ENCODE results near the gene ARID4B. TPM values are rescaled to one million over a fixed set of nuclear protein-coding genes. Genes with fewer than 3 reads are reported as not detected.
"Not testable (repeated sequence)": the region's sequence is repeated elsewhere in the genome, so short reads cannot be mapped to it uniquely, and the experiment has no call there.

ARID4B gene
- total RNA-seq, 1 donor, result 254 TPM

GRCh38 chr1:235211517-235211916 lies 116.5 kb downstream of the ARID4B start:
- Histone ChIP-seq H3K27me3 (ENCODE audit: insufficient read depth, low read length) (no peaks in the 10 kb centered on the region), H3K9me3 (ENCODE audit: low read depth, low read length) (no peaks in the 10 kb centered on the region), H3K4me3 (ENCODE audit: low read length) (no peak overlapping the region), H3K4me1 (ENCODE audit: insufficient read depth, low read length) (no peaks in the 10 kb centered on the region)

- Histone ChIP-seq H3K4me3 (ENCODE audit: low read length) (no peak overlapping the region), H3K9me3 (ENCODE audit: low read depth, low read length) (no peaks in the 10 kb centered on the region), H3K4me1 (ENCODE audit: insufficient read depth, low read length) (no peaks in the 10 kb centered on the region), H3K27me3 (ENCODE audit: insufficient read depth, low read length) (no peaks in the 10 kb centered on the region)
Observed at GRCh38 chr1:235207209-235207565, 120.8 kb downstream of the ARID4B start.

- no peak overlapping the region for H3K4me3 ChIP-seq (ENCODE audit: low read length)
- H3K27me3 ChIP-seq (ENCODE audit: insufficient read depth, low read length), result no peaks in the 10 kb centered on the region
- no peaks in the 10 kb centered on the region for H3K9me3 ChIP-seq (ENCODE audit: low read depth, low read length)
- H3K4me1 ChIP-seq (ENCODE audit: insufficient read depth, low read length), result no peaks in the 10 kb centered on the region
Observed at GRCh38 chr1:235206533-235207208, 121.3 kb downstream of the ARID4B start.

DNA sequence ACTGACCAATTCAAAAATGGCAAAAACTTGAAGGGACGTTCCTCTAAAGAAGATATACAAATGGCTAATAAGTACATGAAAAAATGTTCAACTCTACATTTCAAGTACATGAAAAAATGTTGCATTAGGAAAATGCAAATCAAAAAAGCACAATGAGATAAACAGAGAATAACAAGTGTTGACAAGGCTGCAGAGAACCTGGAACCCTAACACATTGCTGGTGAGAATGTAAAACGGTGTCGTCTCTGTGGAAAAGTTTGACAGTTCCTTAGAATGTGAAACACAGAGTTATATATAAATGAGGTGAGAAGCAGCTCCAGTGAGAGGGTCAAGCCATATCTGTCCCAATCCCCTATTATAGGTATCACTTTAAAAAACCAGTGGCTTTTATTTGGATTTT lies 122.3 kb downstream of the ARID4B start:
- Histone ChIP-seq H3K27me3 (ENCODE audit: insufficient read depth, low read length) (no peaks in the 10 kb centered on the region), H3K4me3 (ENCODE audit: low read length) (no peak overlapping the region), H3K9me3 (ENCODE audit: low read depth, low read length) (no peaks in the 10 kb centered on the region), H3K4me1 (ENCODE audit: insufficient read depth, low read length) (no peaks in the 10 kb centered on the region)

- Histone ChIP-seq H3K9me3 (ENCODE audit: low read depth, low read length) (no peaks in the 10 kb centered on the region), H3K4me1 (ENCODE audit: insufficient read depth, low read length) (no peaks in the 10 kb centered on the region), H3K27me3 (ENCODE audit: insufficient read depth, low read length) (no peaks in the 10 kb centered on the region), H3K4me3 (ENCODE audit: low read length) (no peak overlapping the region)
Observed at GRCh38 chr1:235203428-235203827, 124.6 kb downstream of the ARID4B start.

GRCh38 chr1:235202447-235202846 lies 125.5 kb downstream of the ARID4B start:
- not testable (repeated sequence) for H3K9me3 ChIP-seq (ENCODE audit: low read depth, low read length); H3K4me1 ChIP-seq (ENCODE audit: insufficient read depth, low read length); H3K4me3 ChIP-seq (ENCODE audit: low read length); H3K27me3 ChIP-seq (ENCODE audit: insufficient read depth, low read length)

GRCh38 chr1:235199441-235199840 lies 128.5 kb downstream of the ARID4B start:
- H3K9me3 ChIP-seq (ENCODE audit: low read depth, low read length), result no peaks in the 10 kb centered on the region
- no peaks in the 10 kb centered on the region for H3K27me3 ChIP-seq (ENCODE audit: insufficient read depth, low read length)
- H3K4me3 ChIP-seq (ENCODE audit: low read length), result no peak overlapping the region
- H3K4me1 ChIP-seq (ENCODE audit: insufficient read depth, low read length), result no peaks in the 10 kb centered on the region

GRCh38 chr1:235190431-235190830 lies 137.5 kb downstream of the ARID4B start:
- Histone ChIP-seq H3K4me3 (ENCODE audit: low read length) (no peak overlapping the region), H3K4me1 (ENCODE audit: insufficient read depth, low read length) (no peaks in the 10 kb centered on the region), H3K27me3 (ENCODE audit: insufficient read depth, low read length) (no peaks in the 10 kb centered on the region), H3K9me3 (ENCODE audit: low read depth, low read length) (no peaks in the 10 kb centered on the region)

- Histone ChIP-seq H3K4me3 (ENCODE audit: low read length) (no peak overlapping the region), H3K4me1 (ENCODE audit: insufficient read depth, low read length) (no peaks in the 10 kb centered on the region), H3K9me3 (ENCODE audit: low read depth, low read length) (no peaks in the 10 kb centered on the region), H3K27me3 (ENCODE audit: insufficient read depth, low read length) (no peaks in the 10 kb centered on the region)
Observed at GRCh38 chr1:235187316-235187715, 140.7 kb downstream of the ARID4B start.

- Histone ChIP-seq H3K4me3 (ENCODE audit: low read length) (no peak overlapping the region), H3K9me3 (ENCODE audit: low read depth, low read length) (no peaks in the 10 kb centered on the region), H3K4me1 (ENCODE audit: insufficient read depth, low read length) (no peaks in the 10 kb centered on the region), H3K27me3 (ENCODE audit: insufficient read depth, low read length) (no peaks in the 10 kb centered on the region)
Observed at GRCh38 chr1:235181561-235182245, 146.3 kb downstream of the ARID4B start.

- Histone ChIP-seq H3K9me3 (ENCODE audit: low read depth, low read length) (no peaks in the 10 kb centered on the region), H3K4me3 (ENCODE audit: low read length) (no peak overlapping the region), H3K4me1 (ENCODE audit: insufficient read depth, low read length) (no peaks in the 10 kb centered on the region), H3K27me3 (ENCODE audit: insufficient read depth, low read length) (no peaks in the 10 kb centered on the region)
Observed at GRCh38 chr1:235180916-235181460, 147.0 kb downstream of the ARID4B start.

GRCh38 chr1:235176486-235176885 lies 151.5 kb downstream of the ARID4B start:
- no peaks in the 10 kb centered on the region for H3K4me1 ChIP-seq (ENCODE audit: insufficient read depth, low read length)
- no peaks in the 10 kb centered on the region for H3K27me3 ChIP-seq (ENCODE audit: insufficient read depth, low read length)
- no peaks in the 10 kb centered on the region for H3K9me3 ChIP-seq (ENCODE audit: low read depth, low read length)
- H3K4me3 ChIP-seq (ENCODE audit: low read length), result no peak overlapping the region

- Histone ChIP-seq H3K4me1 (ENCODE audit: insufficient read depth, low read length) (no peaks in the 10 kb centered on the region), H3K9me3 (ENCODE audit: low read depth, low read length) (no peaks in the 10 kb centered on the region), H3K27me3 (ENCODE audit: insufficient read depth, low read length) (no peaks in the 10 kb centered on the region), H3K4me3 (ENCODE audit: low read length) (no peak overlapping the region)
Observed at GRCh38 chr1:235169986-235170385, 158.0 kb downstream of the ARID4B start.

GRCh38 chr1:235168375-235168774 lies 159.6 kb downstream of the ARID4B start:
- Histone ChIP-seq H3K9me3 (ENCODE audit: low read depth, low read length) (no peaks in the 10 kb centered on the region), H3K4me3 (ENCODE audit: low read length) (no peak overlapping the region), H3K4me1 (ENCODE audit: insufficient read depth, low read length) (no peaks in the 10 kb centered on the region), H3K27me3 (ENCODE audit: insufficient read depth, low read length) (no peaks in the 10 kb centered on the region)

DNA sequence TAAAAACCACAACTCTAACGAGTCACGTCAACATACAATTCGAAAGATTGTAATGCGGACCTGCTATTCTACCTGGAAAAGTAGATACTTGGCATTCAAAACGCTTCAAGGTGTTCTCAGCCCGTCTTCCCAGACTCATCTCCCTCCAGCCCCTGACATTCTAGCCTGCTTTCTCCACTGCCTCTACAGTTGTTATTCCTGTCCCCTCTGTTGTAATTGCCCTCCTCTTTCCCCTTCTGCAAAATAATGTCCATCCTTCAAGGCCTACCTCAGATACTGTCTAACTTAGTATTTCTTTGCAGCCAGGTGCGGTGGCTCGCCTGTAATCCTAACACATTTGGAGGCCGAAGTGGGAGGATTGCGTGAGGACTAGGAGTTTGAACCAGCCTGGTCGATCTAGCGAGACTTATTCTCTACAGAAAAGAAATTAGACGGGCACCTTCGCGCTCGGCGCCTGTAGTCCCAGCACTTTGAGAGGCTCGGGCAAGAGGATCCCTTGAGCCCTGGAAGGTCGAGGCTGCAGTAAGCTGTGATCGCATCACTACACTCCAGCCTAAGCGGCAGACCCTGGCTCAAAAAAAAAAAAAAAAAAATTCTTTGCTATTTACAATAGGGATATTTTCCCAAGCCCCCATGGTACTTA lies 166.2 kb downstream of the ARID4B start:
- peak overlapping the region; percentile 85 for H3K4me3 ChIP-seq (ENCODE audit: low read length)
- H3K27me3 ChIP-seq (ENCODE audit: insufficient read depth, low read length), result no peaks in the 10 kb centered on the region
- H3K4me1 ChIP-seq (ENCODE audit: insufficient read depth, low read length), result peaks cover 26% of the 10 kb centered on the region
- no peaks in the 10 kb centered on the region for H3K9me3 ChIP-seq (ENCODE audit: low read depth, low read length)
